GM12878 (cell line): ENCODE results near the gene C17orf78. TPM values are rescaled to one million over a fixed set of nuclear protein-coding genes. Genes with fewer than 3 reads are reported as not detected.
A peak's percentile ranks its signal among the peaks of the same experiment; 100 is the strongest.

Experiments used
- ATF7 ChIP-seq: fragments of 450-650 bp; IDR thresholded peaks from 2 replicates; pipeline ENCODE4 v1.6.1; 2016; ENCODE audit warnings: low read depth, mild to moderate bottlenecking
- BACH1 ChIP-seq: fragments of 450-650 bp; IDR thresholded peaks from 2 replicates; pipeline ENCODE4 v1.6.1; 2017; ENCODE audit warnings: mild to moderate bottlenecking, borderline replicate concordance
- CREB1 ChIP-seq: IDR thresholded peaks from 2 replicates; pipeline ENCODE4 v1.6.1; 2012; ENCODE audit warnings: low read depth, mild to moderate bottlenecking, inconsistent platforms
- DPF2 ChIP-seq: fragments of 450-650 bp; IDR thresholded peaks from 2 replicates; pipeline ENCODE4 v1.6.1; 2017; ENCODE audit warnings: mild to moderate bottlenecking
- E4F1 ChIP-seq: fragments of 450-650 bp; IDR thresholded peaks from 2 replicates; pipeline ENCODE4 v1.6.1; 2018; ENCODE audit warnings: borderline replicate concordance, mild to moderate bottlenecking; ENCODE audit not compliant: partially characterized antibody
- ESRRA ChIP-seq: IDR thresholded peaks from 2 replicates; pipeline ENCODE4 v1.6.1; 2012; ENCODE audit warnings: mild to moderate bottlenecking, low read length, improper control_type of control experiment
- FOXK2 ChIP-seq: fragments of 450-650 bp; IDR thresholded peaks from 2 replicates; pipeline ENCODE4 v1.6.1; 2017; ENCODE audit warnings: mild to moderate bottlenecking, moderate library complexity
- IKZF1 ChIP-seq: fragments of 450-650 bp; conservative IDR thresholded peaks from 2 replicates; pipeline ENCODE4 v1.6.1; 2017; ENCODE audit warnings: antibody characterized with exemption, mild to moderate bottlenecking
- IKZF2 ChIP-seq, 2 experiments: fragments of 450-650 bp; IDR thresholded peaks; 2 replicates each; pipeline ENCODE4 v1.6.1; 2017; ENCODE audit warnings: mild to moderate bottlenecking in 2 of 2, moderate library complexity in 2 of 2
- KLF5 ChIP-seq: fragments of 450-650 bp; IDR thresholded peaks from 2 replicates; pipeline ENCODE4 v1.6.1; 2014; ENCODE audit warnings: mild to moderate bottlenecking; ENCODE audit not compliant: partially characterized antibody
- MXI1 ChIP-seq: fragments of 150-350 bp; IDR thresholded peaks from 2 replicates; pipeline ENCODE4 v1.6.1; 2011; ENCODE audit warnings: low read depth, mild to moderate bottlenecking, inconsistent platforms, low read length, improper control_type of control experiment
- NFIC ChIP-seq: IDR thresholded peaks from 2 replicates; pipeline ENCODE4 v1.6.1; 2012; ENCODE audit warnings: low read depth, mild to moderate bottlenecking, inconsistent platforms, low read length, moderate library complexity
- NRF1 ChIP-seq: conservative IDR thresholded peaks from 2 replicates; pipeline ENCODE4 v1.6.1; 2011; ENCODE audit warnings: mild to moderate bottlenecking, low read depth, low read length, improper control_type of control experiment
- PKNOX1 ChIP-seq: fragments of 450-650 bp; IDR thresholded peaks from 2 replicates; pipeline ENCODE4 v1.6.1; 2016; ENCODE audit warnings: mild to moderate bottlenecking
- POU2F2 ChIP-seq: IDR thresholded peaks from 3 replicates; pipeline ENCODE4 v1.6.1; 2011; ENCODE audit warnings: low read depth, mild to moderate bottlenecking, low read length, borderline replicate concordance
- RB1 ChIP-seq: fragments of 450-650 bp; formaldehyde crosslinking; IDR thresholded peaks from 2 replicates; pipeline ENCODE4 v1.6.1; 2017; ENCODE audit warnings: mild to moderate bottlenecking, borderline replicate concordance
- SMAD1 ChIP-seq: fragments of 450-650 bp; IDR thresholded peaks from 2 replicates; pipeline ENCODE4 v1.6.1; 2018; ENCODE audit warnings: mild to moderate bottlenecking, low read depth; ENCODE audit not compliant: partially characterized antibody
- SMARCA5 ChIP-seq: fragments of 450-650 bp; IDR thresholded peaks from 2 replicates; pipeline ENCODE4 v1.6.1; 2017; ENCODE audit warnings: mild to moderate bottlenecking
- SPI1 ChIP-seq: IDR thresholded peaks from 2 replicates; pipeline ENCODE4 v1.6.1; 2011; ENCODE audit warnings: low read depth, mild to moderate bottlenecking, low read length, moderate library complexity, borderline replicate concordance; ENCODE audit not compliant: insufficient read depth
- ZNF207 ChIP-seq: fragments of 450-650 bp; IDR thresholded peaks from 2 replicates; pipeline ENCODE4 v1.6.1; 2014; ENCODE audit warnings: antibody characterized with exemption, mild to moderate bottlenecking, borderline replicate concordance
- ZNF274 ChIP-seq: IDR thresholded peaks from one replicate; pipeline ENCODE4 v1.8.0; 2011; ENCODE audit not compliant: insufficient read length, insufficient read depth
- ZNF687 ChIP-seq: fragments of 450-650 bp; IDR thresholded peaks from 2 replicates; pipeline ENCODE4 v1.6.1; 2017; ENCODE audit warnings: mild to moderate bottlenecking, moderate library complexity
- polyA plus RNA-seq, 11 experiments: library from polyadenylated mRNA; depleted of rRNA in 4 of 11; unstranded in 6 of 11; stranded (reverse) in 5 of 11; fragments of >200 nt; fragmentation: Nextera tagmentation in 4 of 11; fragmentation: Illumina TruSeq in 1 of 11; extraction: Ambion mirVana in 4 of 11; extraction: Trizol in 1 of 11; gene quantifications; 1 replicate in 1 of 11; 2 replicates in 10 of 11; pipeline versions ENCODE4 v1.2.1 to v1.2.3, GENCODE V29; 2011 to 2016; ENCODE audit warnings: inconsistent platforms in 2 of 11, missing spikeins in 2 of 11, low read depth in 1 of 11
- total RNA-seq, 4 experiments: library from RNA; depleted of rRNA in 3 of 4; stranded (reverse); fragments of >200 nt in 3 of 4; fragmentation: Illumina TruSeq in 1 of 4; extraction: Trizol in 1 of 4; gene quantifications; 2 replicates each; pipeline versions ENCODE4 v1.2.1 to v1.2.3, GENCODE V29; 2013 to 2021
- TF ChIP-seq, protein P1 (sequence below): fragments of 150-350 bp; IDR thresholded peaks from 2 replicates; pipeline ENCODE4 v1.6.1; 2014; ENCODE audit warnings: mild to moderate bottlenecking, low read depth, low read length

The C17orf78 gene
- total and polyA plus RNA-seq, 10 of the 15 experiments (the other 5 are each of a cell fraction or from before 2014, with no cell fraction given) = 0.10 TPM; not detected in 9

- no peak for TF ChIP-seq POU2F2
- no peak for TF ChIP-seq KLF5
- peak; percentile 61 to 62; a peak in 3 of 4 replicates for TF ChIP-seq IKZF2 (IDR thresholded peaks at IDR 0.05)
- no peak for TF ChIP-seq ZNF274
- no peak for TF ChIP-seq RB1
- TF ChIP-seq SMARCA5 = peak; percentile 30; the same call in 1 of the 2 replicates
- no peak for TF ChIP-seq E4F1
- no peak for TF ChIP-seq PKNOX1
- TF ChIP-seq NFIC = no peak
- TF ChIP-seq ATF7 = peak; percentile 72
- TF ChIP-seq BACH1 = no peak
- TF ChIP-seq, protein P1, sequence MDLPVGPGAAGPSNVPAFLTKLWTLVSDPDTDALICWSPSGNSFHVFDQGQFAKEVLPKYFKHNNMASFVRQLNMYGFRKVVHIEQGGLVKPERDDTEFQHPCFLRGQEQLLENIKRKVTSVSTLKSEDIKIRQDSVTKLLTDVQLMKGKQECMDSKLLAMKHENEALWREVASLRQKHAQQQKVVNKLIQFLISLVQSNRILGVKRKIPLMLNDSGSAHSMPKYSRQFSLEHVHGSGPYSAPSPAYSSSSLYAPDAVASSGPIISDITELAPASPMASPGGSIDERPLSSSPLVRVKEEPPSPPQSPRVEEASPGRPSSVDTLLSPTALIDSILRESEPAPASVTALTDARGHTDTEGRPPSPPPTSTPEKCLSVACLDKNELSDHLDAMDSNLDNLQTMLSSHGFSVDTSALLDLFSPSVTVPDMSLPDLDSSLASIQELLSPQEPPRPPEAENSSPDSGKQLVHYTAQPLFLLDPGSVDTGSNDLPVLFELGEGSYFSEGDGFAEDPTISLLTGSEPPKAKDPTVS = no peak
- peak; percentile 46; the same call in 1 of the 2 replicates for TF ChIP-seq IKZF1
- TF ChIP-seq MXI1 = no peak
- no peak for TF ChIP-seq ZNF687
- no peak for TF ChIP-seq FOXK2
- no peak for TF ChIP-seq ESRRA
- no peak for TF ChIP-seq SMAD1
- peak; percentile 85; the same call in 1 of the 2 replicates for TF ChIP-seq SPI1
- no peak for TF ChIP-seq NRF1
- no peak for TF ChIP-seq CREB1
- TF ChIP-seq DPF2 = no peak
- TF ChIP-seq ZNF207 = no peak
Observed at GRCh38 chr17:37413875-37414519, 38.2 kb downstream of the C17orf78 start (continued).
